Mammary epithelial cell (primary cell): Measurements from ENCODE around the gene IGDCC3.

Source experiments
- CTCF ChIP-seq, 2 donors: IDR thresholded peaks in 1 of 2; conservative IDR thresholded peaks in 1 of 2; 2 replicates each; pipeline ENCODE4 v1.5.1; 2011 to 2012; ENCODE audit warnings: inconsistent platforms in 2 of 2, low read length in 2 of 2, mild to moderate bottlenecking in 2 of 2, control low read depth in 1 of 2, low read depth in 1 of 2; ENCODE audit not compliant: insufficient read depth in 1 of 2; ENCODE audit errors: extremely low read depth in 1 of 2
- EZH2 ChIP-seq: IDR thresholded peaks from 2 replicates; pipeline ENCODE4 v1.6.1; 2012; ENCODE audit warnings: low read length, inconsistent platforms, borderline replicate concordance

GRCh38 chr15:65329984-65330735, 47.6 kb downstream of the IGDCC3 start:
- no peak for TF ChIP-seq CTCF (conservative IDR thresholded peaks at IDR 0.05 in 1 of 2, IDR thresholded peaks at IDR 0.05 in 1 of 2; ENCODE audit: extremely low read depth in 1 of 2, insufficient read depth in 1 of 2, low read depth in 1 of 2, low read length in 2 of 2)
- TF ChIP-seq EZH2: no peak
